ENCODE results near the gene ZNF598. TPM values are rescaled to one million over a fixed set of nuclear protein-coding genes. Genes with fewer than 3 reads are reported as not detected.

Gene ZNF598
- total and polyA plus RNA-seq, 2 donors: 5.7 to 46.2 TPM

DNA sequence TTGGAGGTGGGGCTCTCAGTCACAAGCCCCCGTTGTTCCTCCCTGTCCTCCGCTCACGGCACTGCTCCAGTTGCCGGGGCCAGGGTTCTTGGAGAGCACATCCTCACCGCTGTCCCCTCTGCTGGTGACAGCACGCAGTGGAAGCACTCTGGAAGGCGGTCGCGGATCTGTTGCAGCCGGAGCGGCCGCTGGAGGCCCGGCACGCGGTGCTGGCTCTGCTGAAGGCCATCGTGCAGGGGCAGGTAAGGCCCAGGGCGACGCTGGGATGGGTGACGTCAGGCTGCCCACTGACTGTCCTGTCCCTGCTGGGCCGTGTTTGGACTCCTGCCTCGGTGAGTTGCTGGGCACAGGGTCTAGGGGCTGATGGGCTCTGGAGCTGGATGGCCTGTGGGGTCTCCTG lies 43.6 kb upstream of the ZNF598 start:
- WGBS: 99% methylated on average over 21 of the region's 21 CpGs
- Histone ChIP-seq H3K4me1 (ENCODE audit: control insufficient read depth in 2 of 2, insufficient read depth in 2 of 2, low read length in 2 of 2) (peaks cover 6 to 8% of the 10 kb centered on the region in 2 donors), H3K4me3 (ENCODE audit: low read length in 2 of 2) (no peak overlapping the region), H3K27ac (ENCODE audit: low read depth in 1 of 2, low read length in 1 of 2) (no peak overlapping the region), H3K9me3 (ENCODE audit: control insufficient read depth in 2 of 2, insufficient read depth in 1 of 2, low read length in 1 of 2) (no peaks in the 10 kb centered on the region), H3K36me3 (ENCODE audit: control insufficient read depth in 2 of 2, insufficient read depth in 2 of 2, low read length in 1 of 2) (peaks cover 48 to 67% of the 10 kb centered on the region in 2 donors), H3K27me3 (ENCODE audit: control insufficient read depth in 2 of 2, insufficient read depth in 1 of 2, low read length in 1 of 2) (no peaks in the 10 kb centered on the region)
- no peak for DNase-seq (ENCODE audit: low read depth in 6 of 9, low spot score in 9 of 9)

DNA sequence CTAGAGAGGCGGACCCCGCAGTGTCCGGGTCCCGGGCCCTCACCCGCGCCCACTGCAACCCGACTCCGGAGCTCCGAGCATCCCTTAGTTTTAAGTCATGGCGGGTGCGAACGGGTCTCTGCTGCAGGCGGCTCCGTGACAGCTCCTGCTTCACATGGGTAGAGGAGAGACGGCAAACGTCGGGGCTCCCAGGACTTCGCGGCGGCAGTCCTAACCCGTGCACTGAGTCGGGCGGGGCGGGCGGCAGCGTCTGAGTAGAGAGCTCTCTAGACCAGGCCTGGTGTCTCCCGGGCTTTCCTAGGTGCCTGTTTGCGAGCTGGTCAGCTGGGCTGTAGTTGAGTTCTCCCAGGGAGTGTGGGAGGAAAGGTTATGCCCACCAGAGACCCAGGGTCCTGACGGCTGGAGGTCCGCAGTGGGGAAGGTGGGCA lies 38.5 kb upstream of the ZNF598 start:
- H3K27me3 ChIP-seq (ENCODE audit: control insufficient read depth in 2 of 2, insufficient read depth in 1 of 2, low read length in 1 of 2): no peaks in the 10 kb centered on the region
- peaks cover 10 to 26% of the 10 kb centered on the region in 2 donors for H3K4me1 ChIP-seq (ENCODE audit: control insufficient read depth in 2 of 2, insufficient read depth in 2 of 2, low read length in 2 of 2)
- under 1% methylated on average over 30 of the region's 30 CpGs for WGBS
- peaks cover 24 to 30% of the 10 kb centered on the region in 2 donors for H3K36me3 ChIP-seq (ENCODE audit: control insufficient read depth in 2 of 2, insufficient read depth in 2 of 2, low read length in 1 of 2)
- DNase-seq (ENCODE audit: low read depth in 6 of 9, low spot score in 9 of 9): no peak
- no peaks in the 10 kb centered on the region for H3K9me3 ChIP-seq (ENCODE audit: control insufficient read depth in 2 of 2, insufficient read depth in 1 of 2, low read length in 1 of 2)
- peak overlapping the region; percentile 81 to 87 for H3K4me3 ChIP-seq (ENCODE audit: low read length in 2 of 2)
- H3K27ac ChIP-seq (ENCODE audit: low read depth in 1 of 2, low read length in 1 of 2): no peak overlapping the region

GRCh38 chr16:2047330-2048115 lies 37.9 kb upstream of the ZNF598 start, which contains the start of the genes NTHL1 and TSC2:
TSS of gene NTHL1 (minus strand) at chr16:2047834. CDS start at chr16:2047823, 11 bp downstream.
TSS of gene TSC2 (plus strand) at chr16:2047985. CDS start at chr16:2048616, 631 bp downstream.
- Histone ChIP-seq H3K27ac (ENCODE audit: low read depth in 1 of 2, low read length in 1 of 2) (no peak within 1 kb of the TSS), H3K4me3 (ENCODE audit: low read length in 2 of 2) (peak within 1 kb of the TSS; percentile 81 to 87), H3K4me1 (ENCODE audit: control insufficient read depth in 2 of 2, insufficient read depth in 2 of 2, low read length in 2 of 2) (peaks cover 10 to 29% of the 10 kb centered on the region in 2 donors), H3K27me3 (ENCODE audit: control insufficient read depth in 2 of 2, insufficient read depth in 1 of 2, low read length in 1 of 2) (no peaks in the 10 kb centered on the region), H3K36me3 (ENCODE audit: control insufficient read depth in 2 of 2, insufficient read depth in 2 of 2, low read length in 1 of 2) (peaks cover 19 to 24% of the 10 kb centered on the region in 2 donors), H3K9me3 (ENCODE audit: control insufficient read depth in 2 of 2, insufficient read depth in 1 of 2, low read length in 1 of 2) (no peaks in the 10 kb centered on the region)
- under 1% methylated on average over 81 of the region's 81 CpGs for WGBS
- peak; percentile 85 to 96 (median 91) for DNase-seq (ENCODE audit: low read depth in 6 of 9, low spot score in 9 of 9)

DNA sequence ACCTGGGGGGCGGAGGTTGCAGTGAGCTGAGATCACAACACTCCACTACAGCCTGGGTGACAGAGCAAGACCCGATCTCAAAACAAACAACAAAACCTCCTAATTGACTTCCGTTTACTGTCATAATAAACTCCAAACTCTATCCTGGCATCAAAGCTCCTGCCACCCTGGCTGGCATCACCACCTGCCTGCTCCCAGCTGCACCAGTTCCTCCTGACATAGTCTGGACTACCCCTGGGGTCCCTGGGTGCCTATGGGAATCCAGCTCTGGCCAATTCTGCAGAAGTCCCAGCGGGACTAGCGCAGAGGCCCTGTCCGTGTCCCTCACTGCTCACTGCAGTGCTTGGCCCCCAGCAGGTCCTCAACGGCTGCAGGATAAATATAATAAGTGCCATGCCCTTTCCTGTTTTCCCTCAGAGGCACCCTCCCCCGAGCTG lies 37.3 kb upstream of the ZNF598 start:
- peak overlapping the region; percentile 81 to 87 for H3K4me3 ChIP-seq (ENCODE audit: low read length in 2 of 2)
- H3K27ac ChIP-seq (ENCODE audit: low read depth in 1 of 2, low read length in 1 of 2): no peak overlapping the region
- no peaks in the 10 kb centered on the region for H3K9me3 ChIP-seq (ENCODE audit: control insufficient read depth in 2 of 2, insufficient read depth in 1 of 2, low read length in 1 of 2)
- H3K36me3 ChIP-seq (ENCODE audit: control insufficient read depth in 2 of 2, insufficient read depth in 2 of 2, low read length in 1 of 2): peaks cover 15 to 18% of the 10 kb centered on the region in 2 donors
- no peak for DNase-seq (ENCODE audit: low read depth in 6 of 9, low spot score in 9 of 9)
- peaks cover 10 to 35% of the 10 kb centered on the region in 2 donors for H3K4me1 ChIP-seq (ENCODE audit: control insufficient read depth in 2 of 2, insufficient read depth in 2 of 2, low read length in 2 of 2)
- H3K27me3 ChIP-seq (ENCODE audit: control insufficient read depth in 2 of 2, insufficient read depth in 1 of 2, low read length in 1 of 2): no peaks in the 10 kb centered on the region
- 34% methylated on average over 8 of the region's 8 CpGs for WGBS

GRCh38 chr16:2045965-2046892 lies 36.6 kb upstream of the ZNF598 start:
- Histone ChIP-seq H3K27me3 (ENCODE audit: control insufficient read depth in 2 of 2, insufficient read depth in 1 of 2, low read length in 1 of 2) (no peaks in the 10 kb centered on the region), H3K4me3 (ENCODE audit: low read length in 2 of 2) (no peak overlapping the region), H3K9me3 (ENCODE audit: control insufficient read depth in 2 of 2, insufficient read depth in 1 of 2, low read length in 1 of 2) (no peaks in the 10 kb centered on the region), H3K4me1 (ENCODE audit: control insufficient read depth in 2 of 2, insufficient read depth in 2 of 2, low read length in 2 of 2) (peaks cover 10 to 37% of the 10 kb centered on the region in 2 donors), H3K36me3 (ENCODE audit: control insufficient read depth in 2 of 2, insufficient read depth in 2 of 2, low read length in 1 of 2) (peaks cover 9 to 13% of the 10 kb centered on the region in 2 donors), H3K27ac (ENCODE audit: low read depth in 1 of 2, low read length in 1 of 2) (no peak overlapping the region)
- WGBS: 97% methylated on average over 21 of the region's 21 CpGs
- DNase-seq (ENCODE audit: low read depth in 6 of 9, low spot score in 9 of 9): no peak

- peaks cover 2 to 6% of the 10 kb centered on the region in 2 donors for H3K36me3 ChIP-seq (ENCODE audit: control insufficient read depth in 2 of 2, insufficient read depth in 2 of 2, low read length in 1 of 2)
- no peaks in the 10 kb centered on the region for H3K27me3 ChIP-seq (ENCODE audit: control insufficient read depth in 2 of 2, insufficient read depth in 1 of 2, low read length in 1 of 2)
- peaks cover 10 to 42% of the 10 kb centered on the region in 2 donors for H3K4me1 ChIP-seq (ENCODE audit: control insufficient read depth in 2 of 2, insufficient read depth in 2 of 2, low read length in 2 of 2)
- H3K27ac ChIP-seq (ENCODE audit: low read depth in 1 of 2, low read length in 1 of 2): no peak overlapping the region
- no peak for DNase-seq (ENCODE audit: low read depth in 6 of 9, low spot score in 9 of 9)
- no peaks in the 10 kb centered on the region for H3K9me3 ChIP-seq (ENCODE audit: control insufficient read depth in 2 of 2, insufficient read depth in 1 of 2, low read length in 1 of 2)
- WGBS: 94% methylated on average over 22 of the region's 22 CpGs
- no peak overlapping the region for H3K4me3 ChIP-seq (ENCODE audit: low read length in 2 of 2)
These were observed 34.9 kb upstream of the ZNF598 start for GRCh38 chr16:2044541-2044940.

- H3K9me3 ChIP-seq (ENCODE audit: control insufficient read depth in 2 of 2, insufficient read depth in 1 of 2, low read length in 1 of 2): no peaks in the 10 kb centered on the region
- peaks cover 0 to 6% of the 10 kb centered on the region in 2 donors for H3K36me3 ChIP-seq (ENCODE audit: control insufficient read depth in 2 of 2, insufficient read depth in 2 of 2, low read length in 1 of 2)
- H3K27me3 ChIP-seq (ENCODE audit: control insufficient read depth in 2 of 2, insufficient read depth in 1 of 2, low read length in 1 of 2): no peaks in the 10 kb centered on the region
- H3K4me1 ChIP-seq (ENCODE audit: control insufficient read depth in 2 of 2, insufficient read depth in 2 of 2, low read length in 2 of 2): peaks cover 10 to 47% of the 10 kb centered on the region in 2 donors
- no peak for DNase-seq (ENCODE audit: low read depth in 6 of 9, low spot score in 9 of 9)
- H3K4me3 ChIP-seq (ENCODE audit: low read length in 2 of 2): no peak overlapping the region
- WGBS: 87% methylated on average over 26 of the region's 26 CpGs
- peak overlapping the region in 1 of 2 donors; percentile 45 for H3K27ac ChIP-seq (ENCODE audit: low read depth in 1 of 2, low read length in 1 of 2)
These were observed 34.2 kb upstream of the ZNF598 start for GRCh38 chr16:2043667-2044451.

- H3K36me3 ChIP-seq (ENCODE audit: control insufficient read depth in 2 of 2, insufficient read depth in 2 of 2, low read length in 1 of 2): peaks cover 0 to 6% of the 10 kb centered on the region in 2 donors
- H3K4me3 ChIP-seq (ENCODE audit: low read length in 2 of 2): no peak overlapping the region
- no peaks in the 10 kb centered on the region for H3K9me3 ChIP-seq (ENCODE audit: control insufficient read depth in 2 of 2, insufficient read depth in 1 of 2, low read length in 1 of 2)
- H3K27ac ChIP-seq (ENCODE audit: low read depth in 1 of 2, low read length in 1 of 2): peak overlapping the region in 1 of 2 donors; percentile 45
- DNase-seq (ENCODE audit: low read depth in 6 of 9, low spot score in 9 of 9): no peak
- 95% methylated on average over 11 of the region's 11 CpGs for WGBS
- peaks cover 4 to 46% of the 10 kb centered on the region in 2 donors for H3K4me1 ChIP-seq (ENCODE audit: control insufficient read depth in 2 of 2, insufficient read depth in 2 of 2, low read length in 2 of 2)
- H3K27me3 ChIP-seq (ENCODE audit: control insufficient read depth in 2 of 2, insufficient read depth in 1 of 2, low read length in 1 of 2): no peaks in the 10 kb centered on the region
These were observed 33.5 kb upstream of the ZNF598 start for GRCh38 chr16:2042986-2043666.
